Hippocampal formation (tissue), 2 donors: ENCODE results near the gene C16orf90.

ENCODE experiments used
- DNase-seq, 2 donors: peaks; one replicate each; lab custom pipeline; 2025; lab: John Stamatoyannopoulos, UW

The C16orf90 gene

DNA sequence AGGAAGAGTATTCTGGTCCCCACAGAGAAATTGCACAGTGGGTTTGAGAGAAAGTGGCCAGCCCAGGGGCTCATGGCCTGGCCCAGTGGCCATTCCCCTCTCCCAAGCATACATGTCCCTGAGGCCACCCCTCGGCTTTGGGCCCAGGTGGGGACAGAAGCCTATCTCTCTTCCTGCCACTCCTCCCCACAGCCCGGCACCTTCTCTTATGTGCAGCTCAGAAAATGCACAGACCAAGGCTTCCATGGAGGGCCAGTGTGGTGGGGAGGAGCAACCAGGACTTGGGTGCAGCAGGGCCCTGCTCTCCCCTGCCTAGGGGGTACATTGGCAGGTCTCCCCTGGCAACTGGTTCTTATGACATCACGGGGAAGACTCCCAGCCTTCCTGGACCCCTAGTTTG, at the start of gene C16orf90:
Gene C16orf90 (minus strand): TSS at position 314 of the 400 bp plus-strand sequence. CDS start 68 bp downstream, at position 246.
- DNase-seq = no peak

GRCh38 chr16:3542601-3543373, 47.5 kb upstream of the C16orf90 start:
- no peak for DNase-seq

DNA sequence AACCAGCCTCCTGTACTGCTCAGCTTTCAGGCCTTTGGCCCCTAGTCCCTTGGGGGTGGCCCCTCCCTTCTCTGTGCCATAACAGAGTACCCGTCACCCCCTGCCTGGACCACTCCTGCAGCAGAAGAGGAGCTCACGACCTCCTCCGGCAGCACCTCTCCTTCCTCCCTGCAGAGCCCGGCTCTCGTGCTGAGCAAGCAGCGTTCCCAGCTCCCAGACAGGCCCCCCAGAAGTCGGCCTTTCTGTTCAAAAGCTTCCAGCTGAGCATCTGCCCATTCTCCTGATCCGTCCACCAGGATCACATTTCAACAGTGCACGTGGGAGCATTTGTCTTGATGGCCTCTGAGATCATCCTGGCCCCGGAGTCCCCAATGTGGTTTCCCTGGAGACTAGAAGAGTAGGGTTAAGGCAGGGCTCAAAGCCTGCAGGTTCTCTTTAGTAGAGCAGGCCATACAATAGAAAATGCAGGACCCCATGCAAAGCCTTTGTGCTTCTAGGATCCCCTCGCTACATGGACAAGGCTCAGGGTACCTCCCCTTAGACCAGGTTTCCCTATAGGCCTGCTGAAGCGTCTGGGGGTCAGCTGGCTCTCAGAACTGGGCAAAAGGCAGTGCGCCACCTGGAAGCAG, 46.4 kb upstream of the C16orf90 start:
- DNase-seq = no peak

GRCh38 chr16:3538222-3538621, 42.9 kb upstream of the C16orf90 start:
- no peak for DNase-seq

DNA sequence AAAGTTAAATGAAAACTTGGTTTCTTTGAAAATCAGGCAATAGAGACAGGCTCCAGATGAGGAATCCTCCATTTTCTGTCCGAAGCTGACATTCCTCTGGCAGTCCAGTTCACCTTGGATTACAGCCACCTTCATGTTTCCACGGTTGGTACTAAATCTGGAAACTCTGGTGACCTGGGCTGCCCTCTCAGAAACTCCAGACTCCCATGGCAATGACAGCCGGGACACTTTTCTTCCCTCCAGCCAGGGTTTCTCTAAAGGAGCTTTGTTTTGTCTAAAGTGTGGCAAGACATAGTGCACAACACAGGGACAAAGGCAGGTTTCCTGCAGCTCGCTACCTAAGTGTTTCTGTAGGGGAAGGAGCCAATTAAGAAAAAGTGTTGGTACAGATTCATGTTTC, 41.6 kb upstream of the C16orf90 start:
- no peak for DNase-seq

- DNase-seq = no peak
Measured at GRCh38 chr16:3536271-3536731, 41.0 kb upstream of the C16orf90 start.

- DNase-seq = no peak
Measured at GRCh38 chr16:3534126-3534525, 38.8 kb upstream of the C16orf90 start.

DNA sequence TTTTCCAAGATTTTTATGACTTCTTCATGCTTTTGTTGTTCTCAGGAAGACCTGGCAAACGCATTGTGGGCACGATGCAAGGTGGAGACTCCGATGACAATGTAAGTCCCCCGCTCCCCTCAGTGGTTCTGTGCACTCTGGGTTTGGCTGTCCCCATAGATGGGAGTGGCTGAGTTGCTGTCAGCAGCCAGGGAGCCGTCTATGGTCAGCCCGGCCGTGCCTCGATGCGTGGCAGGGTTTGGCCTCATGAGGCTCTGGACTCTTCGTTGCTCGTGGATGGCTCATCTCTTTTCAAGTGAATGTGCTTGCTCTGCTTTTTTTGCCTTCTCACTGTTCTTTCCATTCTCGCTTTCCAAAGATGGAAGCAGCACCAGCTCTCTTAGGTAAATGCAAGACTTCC, 37.5 kb upstream of the C16orf90 start:
- no peak for DNase-seq

DNA sequence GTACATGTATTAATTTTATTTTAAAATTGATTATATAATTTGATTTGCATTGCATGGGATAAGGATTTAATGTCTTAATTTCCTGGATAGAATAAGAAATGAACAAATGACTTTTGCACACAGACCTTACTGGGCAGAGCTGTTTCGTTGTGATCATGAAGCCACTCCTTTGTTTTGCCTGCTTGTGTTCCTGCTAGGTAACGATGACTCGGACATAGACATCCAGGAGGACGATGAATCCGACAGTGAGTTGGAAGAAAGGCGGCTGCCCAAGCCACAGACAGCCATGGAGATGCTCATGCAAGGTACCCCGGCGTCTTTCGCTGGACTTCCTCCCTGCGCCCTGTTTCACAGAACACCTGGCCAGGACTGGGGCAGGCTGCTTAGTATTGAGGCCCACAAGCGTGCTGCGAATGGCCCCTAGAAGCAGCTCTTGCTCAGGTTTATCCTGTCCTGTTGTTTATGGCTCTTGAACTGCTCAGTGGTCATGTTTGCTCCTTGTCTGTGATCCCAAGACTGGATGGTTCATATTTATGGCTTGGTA, 35.2 kb upstream of the C16orf90 start:
- no peak for DNase-seq

- no peak for DNase-seq
Measured at GRCh38 chr16:3529175-3529574, 33.9 kb upstream of the C16orf90 start.

- DNase-seq = no peak
Measured at GRCh38 chr16:3528406-3528805, 33.1 kb upstream of the C16orf90 start.

DNA sequence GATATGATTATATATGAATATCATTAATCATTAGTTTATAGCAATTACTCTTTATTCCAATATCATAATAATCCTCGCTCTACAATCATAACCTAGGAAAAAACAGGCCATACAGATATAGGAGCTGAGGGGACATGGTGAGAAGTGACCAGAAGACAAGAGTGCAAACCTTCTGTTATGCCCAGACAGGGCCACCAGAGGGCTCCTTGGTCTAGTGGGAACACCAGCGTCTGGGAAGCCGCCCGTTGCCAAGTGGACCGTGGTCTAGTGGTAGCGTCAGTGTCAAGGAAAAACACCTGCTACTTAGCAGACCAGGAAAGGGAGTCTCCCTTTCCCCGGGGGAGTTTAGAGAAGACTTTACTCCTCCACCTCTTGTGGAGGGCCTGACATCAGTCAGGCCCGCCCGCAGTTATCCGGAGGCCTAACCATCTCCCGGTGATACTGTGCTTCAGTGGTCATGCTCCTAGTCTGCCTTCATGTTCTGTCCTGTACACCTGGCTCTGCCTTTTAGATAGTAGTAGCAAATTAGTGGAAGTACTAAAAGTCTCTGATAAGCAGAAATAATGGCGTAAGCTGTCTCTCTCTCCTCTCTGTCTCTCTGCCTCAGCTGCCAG, 32.0 kb upstream of the C16orf90 start:
- peak in 1 of 2 donors; percentile 39 for DNase-seq

DNA sequence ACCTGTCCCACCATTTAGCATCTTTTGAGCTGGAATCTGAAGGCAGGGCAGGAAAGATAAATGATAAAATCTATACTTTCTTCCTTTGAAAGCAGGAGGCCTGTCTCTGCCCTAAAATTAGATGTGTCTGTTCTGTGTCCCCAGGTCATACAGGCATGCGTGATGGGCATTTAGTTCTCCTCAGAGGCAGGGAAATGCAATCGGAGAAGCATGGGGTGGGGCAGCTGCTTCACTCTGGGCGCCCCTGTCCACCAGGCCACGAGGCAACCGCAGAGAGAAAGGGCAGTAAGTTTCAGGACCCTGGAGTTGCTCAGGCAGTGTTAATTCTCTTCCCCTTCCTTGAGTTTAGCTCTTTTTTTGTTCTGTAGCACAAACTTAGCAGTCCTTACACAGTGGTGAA, 30.7 kb upstream of the C16orf90 start:
- no peak for DNase-seq

DNA sequence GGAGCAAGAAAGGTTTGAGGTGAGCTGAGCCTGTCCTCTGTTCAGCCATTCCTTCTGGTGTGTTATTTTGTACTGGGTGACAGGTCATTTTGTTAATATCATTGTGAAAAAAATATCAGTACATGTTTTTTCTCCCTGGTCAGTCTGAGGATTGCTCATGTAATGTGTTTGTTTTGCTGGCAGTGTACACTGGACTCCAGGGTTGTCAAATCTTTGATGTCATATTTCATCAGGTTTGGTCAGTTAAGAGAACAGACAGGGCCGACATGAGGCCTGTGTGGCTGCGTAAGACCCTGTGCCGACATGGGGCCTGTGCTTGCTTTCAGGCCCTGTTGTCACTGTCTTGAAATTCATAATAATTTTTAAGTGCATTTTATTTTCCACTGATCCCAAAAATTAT, 28.0 kb upstream of the C16orf90 start:
- no peak for DNase-seq

DNA sequence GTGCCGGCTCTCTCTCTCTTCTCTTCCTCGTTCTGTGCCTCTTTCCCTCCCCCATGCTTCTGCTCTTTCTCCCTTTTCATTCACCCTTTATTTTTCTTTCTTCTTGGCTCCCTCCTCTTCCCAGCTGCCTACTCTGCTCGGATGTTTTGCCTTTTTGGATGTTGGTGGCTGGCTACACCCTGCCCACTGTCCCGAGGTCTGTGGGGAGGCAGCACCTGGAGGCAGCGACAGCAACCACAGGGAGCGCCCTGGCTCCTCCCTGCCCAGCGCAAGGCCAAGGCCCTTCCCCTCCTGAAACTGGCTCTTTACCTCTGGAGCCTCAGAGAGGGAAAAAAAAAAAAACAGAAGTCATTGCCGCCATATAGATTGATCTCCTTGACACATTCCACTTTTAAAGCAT, 25.6 kb upstream of the C16orf90 start:
- DNase-seq = no peak

DNA sequence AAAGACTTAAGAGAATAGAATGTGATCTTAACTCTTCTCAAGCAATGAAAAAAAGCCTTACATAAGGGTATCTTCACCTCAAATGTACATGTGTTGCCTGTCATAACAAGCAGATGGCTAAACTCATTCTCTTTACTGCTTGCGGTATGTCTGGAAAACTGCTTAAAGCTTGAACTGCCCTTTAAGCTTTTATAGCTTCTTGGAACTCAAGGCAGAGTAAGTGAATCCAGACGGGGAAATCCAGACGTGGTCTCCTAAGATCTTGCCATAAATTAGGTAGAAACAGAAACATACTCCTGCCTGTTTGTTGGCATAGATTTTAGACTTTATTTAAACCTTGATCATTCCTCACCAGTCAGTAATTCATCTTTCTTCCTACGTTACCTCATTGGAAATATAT, 25.1 kb upstream of the C16orf90 start:
- no peak for DNase-seq

DNA sequence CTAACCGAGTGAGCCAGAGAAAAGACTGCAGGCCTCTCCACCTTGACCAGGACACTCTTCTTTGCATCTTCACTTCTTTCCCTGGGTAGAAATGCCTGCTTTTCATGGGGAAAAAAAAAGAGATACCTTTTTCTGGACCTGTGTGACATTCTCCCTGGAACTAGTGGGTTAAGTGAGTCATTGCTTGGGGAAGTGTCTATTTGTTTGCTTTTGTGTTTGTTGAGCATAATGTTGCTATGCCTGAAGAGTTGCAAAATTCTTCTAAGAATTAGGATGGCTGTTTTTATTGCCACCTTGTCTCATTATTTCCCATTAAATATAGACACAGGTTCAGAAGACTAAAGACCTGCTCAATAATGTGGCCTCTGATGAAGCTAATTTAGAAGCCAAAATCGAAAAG, 24.3 kb upstream of the C16orf90 start:
- DNase-seq = no peak

DNA sequence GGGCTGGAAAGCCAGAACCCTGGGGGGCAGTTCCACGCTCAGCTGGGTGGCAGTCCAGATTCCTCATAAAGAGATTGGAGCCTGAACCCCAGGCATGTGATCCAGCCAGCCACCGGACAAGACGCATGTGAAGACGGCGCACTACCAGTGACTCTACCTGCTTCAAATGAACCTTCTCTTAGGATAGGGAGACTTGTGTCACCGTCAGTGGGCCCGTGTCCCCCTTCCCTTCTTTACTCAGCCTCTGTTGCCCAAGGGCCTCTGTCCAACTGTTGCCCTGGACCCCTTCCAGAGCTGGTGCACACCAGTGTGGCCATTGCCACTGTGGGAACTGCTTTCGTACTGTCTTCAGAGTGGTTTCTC, 23.7 kb upstream of the C16orf90 start:
- no peak for DNase-seq

DNA sequence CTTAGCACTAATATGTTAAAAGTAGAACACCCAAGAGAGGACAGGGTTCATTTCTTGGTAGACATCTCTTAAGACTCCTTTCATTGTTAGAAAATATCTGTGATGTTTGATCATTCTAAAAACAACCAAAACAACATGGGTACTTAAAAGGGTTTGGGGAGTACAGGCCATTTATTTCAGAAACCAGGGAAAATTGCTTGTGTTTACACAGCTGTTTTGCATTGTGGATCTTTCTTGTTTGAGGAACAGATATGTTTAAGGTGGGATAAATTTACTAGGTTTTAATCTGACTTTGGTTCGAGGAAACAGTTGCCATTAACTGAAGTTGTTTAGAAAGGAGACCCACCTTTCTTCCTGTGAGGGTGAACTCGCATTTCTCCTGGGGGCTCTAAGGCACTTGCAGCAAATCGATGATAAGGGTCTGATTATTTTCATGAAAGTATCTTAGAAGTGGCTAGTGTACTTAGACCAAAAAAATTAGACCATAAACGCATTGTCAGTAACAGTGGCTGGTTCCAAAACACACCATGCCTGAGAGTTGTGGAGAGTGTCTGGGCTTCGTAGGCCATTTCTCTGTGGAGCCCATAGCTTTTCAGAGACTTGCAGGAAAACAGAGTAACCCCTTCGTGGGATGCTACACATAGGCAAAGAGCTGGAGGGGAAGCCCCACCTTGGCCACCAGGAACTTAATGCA, 23.1 kb upstream of the C16orf90 start:
- DNase-seq = no peak

DNA sequence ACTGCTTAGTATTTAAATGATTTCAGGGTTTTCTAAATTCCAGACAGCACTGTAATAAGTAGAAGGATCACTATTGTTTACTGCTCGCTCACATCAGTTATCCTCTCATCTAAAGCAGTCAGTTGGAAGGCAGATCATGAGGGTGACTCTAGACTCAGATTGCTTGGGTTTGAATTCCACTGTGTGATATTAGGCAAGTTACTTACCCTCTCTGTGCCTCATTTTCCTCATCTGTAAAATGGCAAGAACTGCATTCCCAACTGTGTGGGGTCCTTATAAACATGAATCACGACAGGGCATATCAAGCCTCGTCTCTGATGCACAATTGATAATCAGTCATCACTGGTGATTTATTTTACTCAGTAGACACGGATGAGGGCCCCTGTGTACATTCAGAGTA, 20.6 kb upstream of the C16orf90 start:
- DNase-seq = no peak

GRCh38 chr16:3514621-3515020, 19.3 kb upstream of the C16orf90 start:
- no peak for DNase-seq

DNA sequence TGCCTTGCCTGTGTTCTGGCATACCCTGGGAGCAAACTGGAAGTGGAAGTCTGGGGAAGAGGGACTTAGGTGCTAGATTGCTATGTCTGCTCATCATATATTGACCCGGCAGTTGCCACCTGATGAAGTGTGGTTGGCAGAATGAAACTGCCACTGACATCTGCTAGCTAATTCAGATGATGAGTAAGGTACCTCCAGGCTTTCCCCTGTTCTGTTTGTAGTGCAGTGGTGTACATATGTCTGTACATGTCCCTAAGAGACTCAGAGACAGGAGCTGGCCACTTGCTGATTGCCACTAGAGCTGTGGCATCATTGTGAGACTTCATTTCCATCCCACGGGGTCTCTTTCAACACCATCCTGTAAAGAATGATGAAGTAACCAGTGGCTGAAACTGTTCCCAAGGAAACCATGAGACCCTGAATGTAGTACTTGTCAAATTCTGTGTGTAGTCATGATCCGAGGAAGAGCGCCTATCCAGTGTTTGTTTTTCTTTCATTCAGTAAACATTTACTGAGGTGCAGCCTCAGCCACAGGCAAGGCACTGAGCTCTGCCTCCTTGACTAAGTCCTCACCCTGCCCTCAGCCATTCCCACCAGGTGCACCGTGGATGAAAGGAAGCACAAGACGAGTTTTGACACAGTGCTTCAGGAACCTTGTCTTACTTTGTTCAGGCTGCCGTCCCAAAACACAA, 18.7 kb upstream of the C16orf90 start:
- no peak for DNase-seq
